Tibial nerve (tissue), 4 donors: ENCODE measurements around the gene ARID3A.

Source experiments
- CTCF ChIP-seq, 5 experiments: fragments of 200-600 bp in 3 of 5; fragments of 450-650 bp in 2 of 5; sonication (generic) in 3 of 5; IDR thresholded peaks; one replicate each; pipeline ENCODE4 v1.5.1; 2016 to 2019; ENCODE audit warnings: antibody characterized with exemption in 5 of 5, mild to moderate bottlenecking in 3 of 5, moderate library complexity in 2 of 5
- EP300 ChIP-seq, 2 donors: sonication (generic); formaldehyde crosslinking; IDR thresholded peaks; one replicate each; pipeline ENCODE4 v1.6.1; 2017; ENCODE audit warnings: antibody characterized with exemption in 2 of 2, mild to moderate bottlenecking in 1 of 2

GRCh38 chr19:888581-889385 is 37.1 kb upstream of the ARID3A start:
- TF ChIP-seq CTCF (IDR thresholded peaks at IDR 0.05) = no peak
- no peak for TF ChIP-seq EP300 (IDR thresholded peaks at IDR 0.05)
